COR-L47 (cell line): ENCODE data around the gene IGLL1.
"Not testable (repeated sequence)": the region's sequence is repeated elsewhere in the genome, so short reads cannot be mapped to it uniquely, and the experiment has no call there.

Source experiments
- DNase-seq: peaks from one replicate; lab custom pipeline; 2025; lab: John Stamatoyannopoulos, UW

Gene IGLL1

DNA sequence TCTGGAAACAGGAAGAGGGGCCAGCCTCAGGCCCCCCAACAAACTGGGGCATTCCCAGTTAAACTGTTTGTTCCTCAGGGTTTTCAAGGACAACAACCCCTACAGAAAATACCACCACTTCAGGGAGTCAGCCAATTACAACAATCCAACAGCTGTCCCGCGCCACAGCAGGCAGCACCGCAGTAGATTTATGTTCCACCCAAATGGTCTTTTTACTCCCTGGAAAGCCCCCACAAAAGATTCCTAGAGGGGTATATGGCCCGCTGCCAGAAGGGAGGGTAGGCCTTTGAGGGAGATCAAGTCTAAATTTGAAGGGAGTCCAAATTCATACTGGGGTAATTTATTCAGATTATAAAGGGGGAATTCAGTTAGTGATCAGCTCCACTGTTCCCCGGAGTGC is 39.3 kb downstream of the IGLL1 start:
- peak; percentile 41 for DNase-seq

DNA sequence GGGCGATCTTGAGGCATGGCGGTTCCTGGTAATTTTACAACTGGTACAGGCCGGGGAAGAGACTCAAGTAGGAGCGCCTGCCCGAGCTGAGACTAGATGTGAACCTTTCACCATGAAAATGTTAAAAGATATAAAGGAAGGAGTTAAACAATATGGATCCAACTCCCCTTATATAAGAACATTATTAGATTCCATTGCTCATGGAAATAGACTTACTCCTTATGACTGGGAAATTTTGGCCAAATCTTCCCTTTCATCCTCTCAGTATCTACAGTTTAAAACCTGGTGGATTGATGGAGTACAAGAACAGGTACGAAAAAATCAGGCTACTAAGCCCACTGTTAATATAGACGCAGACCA is 40.3 kb downstream of the IGLL1 start:
- not testable (repeated sequence) for DNase-seq

DNA sequence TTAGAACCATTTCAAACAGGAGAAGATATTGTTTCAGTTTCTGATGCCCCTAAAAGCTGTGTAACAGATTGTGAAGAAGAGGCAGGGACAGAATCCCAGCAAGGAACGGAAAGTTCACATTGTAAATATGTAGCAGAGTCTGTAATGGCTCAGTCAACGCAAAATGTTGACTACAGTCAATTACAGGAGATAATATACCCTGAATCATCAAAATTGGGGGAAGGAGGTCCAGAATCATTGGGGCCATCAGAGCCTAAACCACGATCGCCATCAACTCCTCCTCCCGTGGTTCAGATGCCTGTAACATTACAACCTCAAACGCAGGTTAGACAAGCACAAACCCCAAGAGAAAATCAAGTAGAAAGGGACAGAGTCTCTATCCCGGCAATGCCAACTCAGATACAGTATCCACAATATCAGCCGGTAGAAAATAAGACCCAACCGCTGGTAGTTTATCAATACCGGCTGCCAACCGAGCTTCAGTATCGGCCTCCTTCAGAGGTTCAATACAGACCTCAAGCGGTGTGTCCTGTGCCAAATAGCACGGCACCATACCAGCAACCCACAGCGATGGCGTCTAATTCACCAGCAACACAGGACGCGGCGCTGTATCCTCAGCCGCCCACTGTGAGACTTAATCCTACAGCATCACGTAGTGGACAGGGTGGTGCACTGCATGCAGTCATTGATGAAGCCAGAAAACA is 40.8 kb downstream of the IGLL1 start:
- DNase-seq, result peak; percentile 70

DNA sequence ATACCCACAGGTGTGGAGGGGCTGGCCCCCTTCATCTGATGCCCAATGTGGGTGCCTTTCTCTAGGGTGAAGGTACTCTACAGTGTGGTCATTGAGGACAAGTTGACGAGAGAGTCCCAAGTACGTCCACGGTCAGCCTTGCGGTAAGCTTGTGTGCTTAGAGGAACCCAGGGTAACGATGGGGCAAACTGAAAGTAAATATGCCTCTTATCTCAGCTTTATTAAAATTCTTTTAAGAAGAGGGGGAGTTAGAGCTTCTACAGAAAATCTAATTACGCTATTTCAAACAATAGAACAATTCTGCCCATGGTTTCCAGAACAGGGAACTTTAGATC is 41.4 kb downstream of the IGLL1 start:
- DNase-seq, result not testable (repeated sequence)

DNA sequence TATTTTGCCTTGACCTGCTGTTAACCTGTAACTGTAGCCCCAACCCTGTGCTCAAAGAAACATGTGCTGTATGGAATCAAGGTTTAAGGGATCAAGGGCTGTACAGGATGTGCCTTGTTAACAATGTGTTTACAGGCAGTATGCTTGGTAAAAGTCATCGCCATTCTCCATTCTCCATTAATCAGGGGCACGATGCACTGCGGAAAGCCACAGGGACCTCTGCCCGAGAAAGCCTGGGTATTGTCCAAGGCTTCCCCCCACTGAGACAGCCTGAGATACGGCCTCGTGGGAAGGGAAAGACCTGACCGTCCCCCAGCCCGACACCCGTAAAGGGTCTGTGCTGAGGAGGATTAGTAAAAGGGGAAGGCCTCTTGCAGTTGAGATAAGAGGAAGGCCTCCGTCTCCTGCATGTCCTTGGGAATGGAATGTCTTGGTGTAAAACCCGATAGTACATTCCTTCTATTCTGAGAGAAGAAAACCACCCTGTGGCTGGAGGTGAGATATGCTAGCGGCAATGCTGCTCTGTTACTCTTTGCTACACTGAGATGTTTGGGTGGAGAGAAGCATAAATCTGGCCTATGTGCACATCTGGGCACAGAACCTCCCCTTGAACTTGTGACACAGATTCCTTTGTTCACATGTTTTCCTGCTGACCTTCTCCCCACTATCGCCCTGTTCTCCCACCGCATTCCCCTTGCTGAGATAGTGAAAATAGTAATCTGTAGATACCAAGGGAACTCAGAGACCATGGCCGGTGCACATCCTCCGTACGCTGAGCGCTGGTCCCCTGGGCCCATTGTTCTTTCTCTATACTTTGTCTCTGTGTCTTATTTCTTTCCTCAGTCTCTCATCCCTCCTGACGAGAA is 42.0 kb downstream of the IGLL1 start:
- DNase-seq, result not testable (repeated sequence)

DNA sequence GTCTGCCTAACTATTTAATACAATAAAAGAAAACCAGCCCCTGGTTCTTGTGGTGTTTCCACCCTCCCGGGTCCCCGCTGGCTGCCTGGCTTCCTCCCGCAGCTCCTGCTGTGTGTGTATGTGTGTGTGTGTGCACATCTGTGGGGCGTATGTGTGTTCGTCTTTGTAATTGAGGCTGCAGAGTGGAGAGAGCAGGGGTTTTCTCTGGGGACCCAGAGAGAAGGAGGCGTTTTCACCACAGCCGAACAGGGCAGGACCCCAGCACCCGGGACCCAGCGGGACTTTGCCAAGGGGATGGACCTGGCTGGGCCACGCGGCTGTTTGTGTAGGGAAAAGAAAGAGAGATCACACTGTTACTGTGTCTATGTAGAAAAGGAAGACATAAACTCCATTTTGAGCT is 42.7 kb downstream of the IGLL1 start:
- DNase-seq, result peak; percentile 17

DNA sequence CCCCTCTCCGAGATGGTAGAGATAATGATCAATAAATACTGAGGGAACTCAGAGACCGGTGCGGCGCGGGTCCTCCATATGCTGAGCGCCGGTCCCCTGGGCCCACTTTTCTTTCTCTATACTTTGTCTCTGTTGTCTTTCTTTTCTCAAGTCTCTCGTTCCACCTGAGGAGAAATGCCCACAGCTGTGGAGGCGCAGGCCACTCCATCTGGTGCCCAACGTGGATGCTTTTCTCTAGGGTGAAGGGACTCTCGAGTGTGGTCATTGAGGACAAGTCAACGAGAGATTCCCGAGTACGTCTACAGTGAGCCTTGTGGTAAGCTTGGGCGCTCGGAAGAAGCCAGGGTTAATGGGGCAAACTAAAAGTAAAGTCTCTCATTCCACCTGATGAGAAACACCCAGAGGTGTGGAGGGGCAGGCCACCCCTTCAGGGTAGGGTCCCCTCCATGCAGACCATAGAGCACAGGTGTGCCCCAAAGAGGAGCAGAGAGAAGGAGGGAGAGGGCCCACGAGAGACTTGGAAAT is 43.2 kb downstream of the IGLL1 start:
- no peak for DNase-seq

DNA sequence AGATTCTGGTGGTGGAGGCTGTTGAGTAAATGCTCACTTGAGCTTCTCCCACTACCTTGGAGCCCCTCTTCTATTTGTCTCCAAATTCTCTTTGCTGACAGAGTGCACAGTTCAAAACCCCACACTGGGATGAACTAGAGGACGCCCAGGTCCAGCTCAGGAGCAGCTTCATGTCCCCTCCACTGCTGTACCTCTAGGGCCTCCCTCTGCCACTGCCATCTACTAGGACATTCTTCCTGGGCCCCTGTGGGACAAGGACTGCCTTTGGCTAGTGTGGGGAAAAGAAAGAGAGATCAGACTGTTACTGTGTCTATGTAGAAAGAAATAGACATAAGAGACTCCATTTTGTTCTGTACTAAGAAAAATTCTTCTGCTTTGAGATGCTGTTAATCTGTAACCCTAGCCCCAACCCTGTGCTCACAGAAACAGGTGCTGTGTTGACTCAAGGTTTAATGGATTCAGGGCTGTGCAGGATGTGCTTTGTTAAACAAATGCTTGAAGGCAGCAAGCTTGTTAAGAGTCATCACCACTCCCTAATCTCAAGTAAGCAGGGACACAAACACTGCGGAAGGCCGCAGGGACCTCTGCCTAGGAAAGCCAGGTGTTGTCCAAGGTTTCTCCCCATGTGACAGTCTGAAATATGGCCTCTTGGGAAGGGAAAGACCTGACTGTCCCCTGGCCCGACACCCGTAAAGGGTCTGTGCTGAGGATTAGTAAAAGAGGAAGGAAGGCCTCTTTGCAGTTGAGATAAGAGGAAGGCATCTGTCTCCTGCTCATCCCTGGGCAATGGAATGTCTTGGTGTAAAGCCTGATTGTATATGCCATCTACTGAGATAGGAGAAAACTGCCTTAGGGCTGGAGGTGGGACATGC is 44.1 kb downstream of the IGLL1 start:
- peak; percentile 11 for DNase-seq

DNA sequence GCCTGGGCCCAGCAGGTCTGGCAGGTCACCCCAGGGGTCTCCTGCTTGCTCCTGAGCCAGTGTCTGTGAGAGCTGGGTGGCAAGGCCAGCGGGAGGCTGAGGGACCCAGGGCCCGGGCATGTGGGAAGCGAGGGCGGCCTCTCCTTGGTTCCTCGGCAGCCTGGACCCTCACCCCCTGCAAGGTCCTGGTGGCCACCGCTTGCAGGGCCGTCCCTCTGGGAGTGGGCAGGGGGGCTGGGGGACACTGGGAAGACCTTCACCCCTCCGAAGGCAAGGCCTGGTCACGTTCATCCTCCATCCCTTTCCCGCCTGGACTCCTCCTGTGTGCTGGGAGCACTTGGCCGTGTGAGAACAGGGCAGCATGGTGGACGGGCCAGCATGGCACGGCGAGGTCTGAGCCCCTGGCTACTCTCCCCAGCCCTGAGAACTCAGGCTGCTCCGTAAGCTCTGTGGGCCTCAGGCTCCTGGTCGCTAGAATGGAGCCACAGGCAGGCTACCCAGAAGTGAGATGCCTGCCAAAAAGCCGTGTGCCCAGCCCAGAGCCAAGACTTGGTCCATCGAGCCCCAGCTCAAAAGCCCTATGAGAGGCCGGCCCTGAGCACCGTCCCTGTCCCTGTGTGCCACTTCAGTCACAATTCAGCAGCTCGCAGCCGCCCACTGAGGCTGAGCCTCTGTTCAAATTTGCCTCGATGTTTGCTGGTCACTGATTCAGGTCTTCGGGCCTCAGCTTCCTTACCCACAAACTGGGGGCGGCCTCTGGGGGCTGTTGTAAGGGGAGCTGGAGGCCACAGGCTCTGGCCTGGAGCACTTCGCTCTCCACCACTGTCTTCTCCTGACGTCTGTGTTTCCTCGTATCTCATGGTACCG is 45.0 kb downstream of the IGLL1 start:
- no peak for DNase-seq

DNA sequence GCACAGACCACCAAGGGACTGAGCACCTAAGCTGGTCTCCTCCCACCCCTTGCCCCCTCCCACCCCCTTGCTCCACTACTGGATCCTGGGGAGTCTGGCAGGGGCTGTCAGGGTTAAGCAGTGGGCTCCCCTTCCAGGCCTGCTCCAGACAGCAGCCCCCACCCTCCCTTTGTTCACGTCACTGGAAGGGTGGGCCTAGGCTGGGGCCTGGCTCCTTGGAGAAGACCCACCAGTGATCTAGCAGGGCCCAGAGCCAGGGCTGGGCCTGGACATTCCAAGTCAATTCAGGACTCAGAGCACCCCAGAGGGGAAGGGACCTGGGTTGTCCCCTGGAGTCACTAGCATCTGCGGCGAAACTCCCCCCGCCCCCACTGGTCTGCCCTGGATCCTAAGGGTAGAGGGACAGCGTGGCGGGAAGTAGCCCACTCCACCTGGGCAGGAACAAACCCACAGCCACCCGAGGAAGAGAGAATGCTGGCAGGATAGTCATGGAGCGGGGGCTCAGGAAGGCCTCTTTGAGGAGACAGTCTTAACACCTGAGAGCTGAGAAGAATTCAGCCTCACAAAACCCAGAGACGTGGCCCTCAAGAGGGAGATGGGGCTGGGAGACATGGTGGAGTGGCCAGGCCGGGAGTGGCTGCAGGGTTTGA is 45.8 kb downstream of the IGLL1 start:
- DNase-seq, result no peak

DNA sequence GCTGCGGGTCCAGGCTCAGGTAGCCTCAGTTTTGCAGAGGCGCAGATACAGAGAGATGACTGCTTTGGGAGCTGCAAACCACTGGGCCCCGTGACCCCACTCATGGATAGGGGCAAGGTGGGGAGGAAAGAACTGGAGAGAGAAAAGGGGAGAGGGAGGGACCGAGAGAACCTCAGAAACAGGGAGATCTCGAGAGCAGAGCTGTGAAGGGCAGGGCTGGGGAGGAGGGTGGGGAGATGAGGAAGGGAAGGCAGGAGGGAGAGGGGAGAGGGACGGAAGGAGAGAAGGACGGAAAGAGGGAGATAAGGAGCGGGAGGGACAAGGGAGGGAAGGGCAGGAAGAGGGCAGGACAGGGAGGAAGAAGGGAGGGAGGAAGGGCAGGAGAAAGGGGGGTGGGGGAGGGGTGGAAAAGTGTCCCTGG is 46.3 kb downstream of the IGLL1 start:
- DNase-seq, result no peak

DNA sequence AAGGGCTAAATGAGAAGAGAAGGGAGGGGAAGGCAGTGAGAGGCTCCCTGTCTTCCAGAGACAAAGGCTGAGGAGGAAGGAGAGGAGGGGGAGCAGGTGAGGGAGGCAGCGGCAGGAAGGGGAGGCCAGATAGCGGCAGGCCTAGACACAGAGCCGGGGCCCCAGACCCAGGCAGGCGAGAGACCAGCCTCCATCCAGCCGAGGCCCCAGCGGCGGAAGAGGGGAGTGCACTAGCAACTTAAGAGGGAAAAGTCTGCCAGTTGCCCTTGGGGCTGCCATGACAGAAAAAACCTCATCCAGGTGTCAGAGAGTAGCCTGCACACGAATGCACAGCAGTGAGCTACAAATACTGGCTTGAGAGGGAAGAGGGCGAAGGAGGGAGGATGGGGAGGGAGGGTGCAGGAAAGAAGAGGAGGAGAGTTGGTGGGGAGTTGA is 46.7 kb downstream of the IGLL1 start:
- no peak for DNase-seq

DNA sequence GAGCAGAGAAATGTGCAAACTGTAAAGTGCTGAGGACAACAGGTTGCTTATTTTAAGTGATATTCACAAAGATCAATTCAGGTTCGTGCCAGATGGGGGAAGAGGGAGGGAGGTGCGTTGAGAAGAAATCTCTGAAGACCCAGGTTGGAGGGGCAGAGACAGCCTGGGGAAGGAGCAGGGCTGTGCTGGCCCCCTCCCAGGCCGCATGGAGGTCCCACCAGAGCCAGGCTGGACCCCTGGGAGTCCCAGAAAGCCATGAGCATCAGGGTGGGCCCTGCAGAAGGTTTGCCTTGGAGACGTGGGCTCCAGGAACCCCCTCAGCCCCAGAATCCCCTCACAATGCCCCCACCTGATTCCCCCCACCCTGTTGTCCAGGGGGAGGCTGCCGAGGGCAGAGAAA is 47.4 kb downstream of the IGLL1 start:
- no peak for DNase-seq

DNA sequence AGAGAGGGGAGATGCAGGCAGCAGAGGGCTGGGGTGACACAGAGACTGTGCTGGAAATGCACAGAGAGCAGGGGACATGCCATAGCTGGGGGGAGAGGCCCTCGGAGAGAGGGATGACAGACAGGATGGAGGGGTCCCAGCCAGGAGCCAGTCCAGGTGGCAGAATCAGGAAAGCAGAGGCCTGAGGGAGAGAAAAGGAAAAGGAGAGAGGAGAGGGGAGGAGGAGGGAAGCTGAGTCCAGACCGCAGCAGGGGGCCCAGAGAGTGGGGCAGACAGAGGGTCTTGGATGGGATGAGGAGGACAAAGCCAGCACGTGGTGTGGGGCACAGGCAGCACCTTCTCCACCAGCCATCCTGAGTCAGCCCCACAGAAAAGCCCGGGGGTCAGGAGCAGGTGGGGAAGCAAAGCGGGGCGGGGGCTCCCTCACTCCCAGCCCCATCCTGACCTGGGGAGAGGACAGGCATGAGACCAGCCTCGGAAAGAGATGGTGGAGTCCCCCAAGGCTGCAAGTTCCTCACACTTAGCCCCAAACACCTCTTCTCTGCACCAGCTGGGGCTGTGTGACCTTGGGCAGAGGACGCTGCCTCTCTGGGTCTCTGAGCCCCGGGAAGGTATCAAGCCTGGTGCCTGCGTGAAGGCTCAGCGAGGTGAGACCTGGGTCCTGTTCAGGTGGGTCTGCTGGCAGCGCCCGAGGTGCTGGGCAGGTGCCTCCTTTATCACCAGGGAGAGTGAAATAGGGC is 48.0 kb downstream of the IGLL1 start:
- DNase-seq, result no peak

DNA sequence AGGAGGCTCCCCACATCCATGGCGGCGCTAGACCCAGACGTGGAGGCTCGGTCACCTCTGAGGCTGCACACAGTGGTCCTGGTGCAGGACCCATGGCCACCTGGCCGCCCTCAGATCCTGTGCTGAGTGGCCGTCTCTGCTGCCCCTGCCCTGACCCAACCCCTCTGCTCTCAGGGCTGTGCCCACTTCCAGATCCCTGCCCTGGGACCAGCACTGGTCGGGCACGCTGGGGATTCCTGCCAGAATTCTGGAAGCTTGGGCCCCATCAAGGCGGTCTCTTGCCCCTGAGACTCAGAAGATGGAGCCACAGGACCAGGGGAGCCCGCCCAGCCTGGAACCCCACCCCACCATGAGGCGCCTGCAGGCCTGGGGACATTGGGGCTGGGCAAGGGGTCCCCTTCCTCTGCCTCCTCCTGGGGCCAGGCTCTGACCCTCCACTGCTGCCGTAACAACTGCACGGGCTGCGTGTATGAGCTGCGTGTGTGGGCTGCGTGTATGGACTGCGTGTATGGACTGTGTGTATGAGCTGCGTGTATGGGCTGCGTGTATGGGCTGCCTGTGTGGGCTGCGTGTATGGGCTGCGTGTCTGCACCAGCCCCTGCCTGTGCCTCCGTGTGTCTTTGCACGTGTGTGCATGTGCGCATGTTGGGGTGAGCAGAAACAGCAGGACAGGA is 48.7 kb downstream of the IGLL1 start:
- DNase-seq, result no peak

DNA sequence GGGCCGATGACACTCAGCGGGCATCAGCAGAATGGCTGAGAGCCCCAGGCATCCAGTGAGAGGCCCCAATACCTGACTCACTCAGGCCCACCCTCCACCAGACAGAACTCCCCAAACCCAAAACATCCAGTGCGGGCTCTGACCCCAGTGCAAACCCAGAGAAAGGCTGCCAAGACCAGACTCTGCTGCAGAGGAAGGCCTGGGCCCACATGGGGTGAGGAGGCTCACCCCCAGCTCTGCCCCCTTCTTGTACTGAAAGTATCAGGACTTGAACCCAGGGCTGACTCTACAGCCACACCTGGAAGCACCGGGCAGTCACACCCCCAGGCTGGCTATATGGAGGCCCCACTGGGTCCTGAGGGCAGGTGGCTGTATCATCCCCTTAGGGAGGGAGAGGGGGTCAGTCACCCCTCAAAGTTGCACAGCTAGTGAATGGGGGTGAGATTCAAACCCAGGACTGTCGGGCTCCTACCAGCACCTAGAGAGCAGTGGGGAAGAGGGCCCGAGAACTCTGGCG is 49.3 kb downstream of the IGLL1 start:
- no peak for DNase-seq

DNA sequence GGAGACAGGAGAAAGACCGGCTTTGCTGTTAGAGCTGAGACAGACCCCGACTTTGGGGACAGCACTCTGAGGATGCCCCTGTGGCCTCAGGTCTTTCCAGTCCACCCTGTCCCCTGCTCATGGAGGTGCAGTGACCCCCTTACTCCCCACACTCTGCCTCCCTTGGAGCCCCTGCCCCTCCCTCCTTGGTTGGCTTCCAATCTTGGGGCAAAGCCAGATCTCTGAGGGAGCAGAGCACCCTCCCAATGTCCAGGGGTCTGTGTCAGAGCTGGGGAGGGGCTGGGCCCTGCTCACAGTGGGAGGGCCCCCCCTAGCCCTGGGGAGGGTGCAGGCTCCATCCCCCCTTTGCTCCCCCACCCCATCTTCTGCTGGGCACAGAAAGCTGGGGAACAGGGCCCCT is 50.0 kb downstream of the IGLL1 start:
- no peak for DNase-seq

DNA sequence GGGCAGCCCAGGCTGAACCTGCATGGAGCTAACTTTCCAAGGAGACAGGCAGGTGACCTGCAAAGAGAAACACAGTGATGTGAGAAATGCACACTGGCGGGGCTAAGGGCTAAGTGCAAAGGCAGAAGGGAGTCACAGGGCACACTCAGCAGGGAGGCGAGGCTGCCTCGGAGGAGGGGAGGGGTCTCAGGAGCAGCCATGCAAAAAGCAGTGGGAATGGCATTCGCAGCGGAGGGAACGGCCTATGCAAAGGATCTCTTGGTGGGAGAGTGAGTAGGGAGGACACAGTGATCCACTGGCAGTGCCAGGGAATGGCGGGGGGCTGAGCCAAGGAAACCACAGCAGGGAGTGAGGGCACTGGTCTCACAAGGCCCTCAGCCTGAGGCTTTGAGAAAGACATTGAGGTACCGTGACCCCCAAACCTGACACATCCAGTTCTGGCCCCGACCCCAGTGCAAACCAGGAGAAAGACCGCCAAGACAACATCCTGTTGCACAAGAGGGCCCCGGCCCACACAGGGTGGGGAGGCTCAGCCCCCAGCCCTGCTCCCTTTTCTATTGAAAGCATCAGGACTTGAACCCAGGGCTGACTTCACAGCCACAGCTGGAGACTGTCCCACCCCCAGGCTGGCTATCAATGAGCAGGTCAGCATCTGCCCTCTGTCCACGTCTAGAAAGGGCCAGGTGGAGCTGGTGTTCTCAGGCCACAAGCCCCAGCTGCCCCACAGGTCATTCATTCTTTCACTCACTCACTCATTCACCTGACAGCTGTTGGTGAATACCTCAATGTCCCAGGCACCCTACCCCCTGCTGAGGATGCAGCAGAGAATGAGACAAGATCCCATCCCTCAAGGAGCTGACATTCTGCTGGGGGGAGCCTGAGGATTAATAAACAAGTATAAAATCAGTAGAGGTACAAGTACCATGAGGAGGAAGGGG is 50.7 kb downstream of the IGLL1 start:
- DNase-seq, result no peak
